B cell (primary cell): ENCODE results near the gene PSTPIP1. TPM values are rescaled to one million over a fixed set of nuclear protein-coding genes. Genes with fewer than 3 reads are reported as not detected.

Experiments
- ATAC-seq: fragments of 200-7000 bp; cut with Tn5 transposase; one replicate; pipeline ENCODE4 v1.10.0; 2021; ENCODE audit warnings: low read depth, mild to moderate bottlenecking, moderate number of reproducible peaks, moderate library complexity
- CTCF ChIA-PET: fragments of 350-600 bp; sonication (Branson Sonifier 250); formaldehyde crosslinking; loops from one replicate; lab custom pipeline; 2021; ENCODE audit warnings: antibody characterized with exemption, inconsistent platforms; lab: Charles Lee
- POLR2A ChIA-PET: fragments of 350-600 bp; sonication (Branson Sonifier 250); formaldehyde crosslinking; loops from one replicate; lab custom pipeline; 2021; ENCODE audit warnings: antibody characterized with exemption; lab: Charles Lee
- DNase-seq: peaks from one replicate; pipeline ENCODE4 v3.0.0; 2013
- H2AFZ ChIP-seq: 2 replicates; pipeline ENCODE4 v1.6.1; 2012; ENCODE audit warnings: mild to moderate bottlenecking, low read depth, low read length; ENCODE audit not compliant: insufficient read depth, poor library complexity, severe bottlenecking
- H3K27ac ChIP-seq, 2 donors: 1 replicate in 1 of 2; 2 replicates in 1 of 2; pipeline ENCODE4 v1.5.1; 2012 to 2013; ENCODE audit warnings: low read length in 2 of 2, mild to moderate bottlenecking in 2 of 2, moderate library complexity in 1 of 2
- H3K27me3 ChIP-seq, 4 experiments: fragments of 200-600 bp in 1 of 4; sonication (generic) in 1 of 4; replicated peaks in 1 of 4; 1 replicate in 2 of 4; 2 replicates in 2 of 4; pipeline versions ENCODE4 v1.6.1 to v1.7.0; 2013 to 2016; ENCODE audit warnings: low read length in 3 of 4, mild to moderate bottlenecking in 2 of 4, mixed read lengths in 1 of 4, moderate library complexity in 1 of 4; ENCODE audit not compliant: insufficient read depth in 4 of 4, control insufficient read depth in 3 of 4; ENCODE audit errors: control extremely low read depth in 1 of 4
- H3K36me3 ChIP-seq, 2 experiments: replicated peaks in 1 of 2; 1 replicate in 1 of 2; 2 replicates in 1 of 2; pipeline versions ENCODE4 v1.6.1 to v1.7.1; 2013; ENCODE audit warnings: low read length in 1 of 2; ENCODE audit not compliant: insufficient read depth in 2 of 2, control insufficient read depth in 1 of 2; ENCODE audit errors: control extremely low read depth in 1 of 2, extremely low read depth in 1 of 2
- H3K4me1 ChIP-seq, 2 donors: fragments of 200-600 bp in 1 of 2; sonication (generic) in 1 of 2; 1 replicate in 1 of 2; 2 replicates in 1 of 2; pipeline versions ENCODE4 v1.5.1 to v1.6.1; 2013 to 2017; ENCODE audit warnings: low read length in 2 of 2; ENCODE audit not compliant: control insufficient read depth in 2 of 2, insufficient read depth in 2 of 2
- H3K4me2 ChIP-seq: replicated peaks from 2 replicates; pipeline ENCODE3; 2012; ENCODE audit warnings: mild to moderate bottlenecking, low read depth, low read length; ENCODE audit not compliant: poor library complexity, severe bottlenecking
- H3K4me3 ChIP-seq, 5 experiments: fragments of 200-600 bp in 1 of 5; sonication (generic) in 1 of 5; 1 replicate in 3 of 5; 2 replicates in 2 of 5; pipeline versions ENCODE4 v1.5.1 to v1.7.0; 2011 to 2016; ENCODE audit warnings: low read length in 4 of 5, mild to moderate bottlenecking in 4 of 5, low read depth in 2 of 5, control low read depth in 1 of 5, moderate library complexity in 1 of 5; ENCODE audit not compliant: insufficient read depth in 1 of 5; ENCODE audit errors: control extremely low read depth in 1 of 5, extremely low read depth in 1 of 5
- H3K79me2 ChIP-seq: fragments of 200-600 bp; sonication (generic); one replicate; pipeline ENCODE4 v1.6.0; 2016; ENCODE audit warnings: low read length; ENCODE audit not compliant: control insufficient read depth, insufficient read depth
- H3K9ac ChIP-seq: fragments of 200-600 bp; sonication (generic); 2 replicates; pipeline ENCODE4 v1.6.1; 2017; ENCODE audit warnings: mild to moderate bottlenecking, low read length, moderate library complexity
- H3K9me3 ChIP-seq, 3 donors: one replicate each; pipeline versions ENCODE4 v1.6.1 to v1.7.1; 2013; ENCODE audit warnings: low read length in 2 of 3; ENCODE audit not compliant: control insufficient read depth in 2 of 3, insufficient read depth in 1 of 3; ENCODE audit errors: control extremely low read depth in 1 of 3
- H4K20me1 ChIP-seq: 2 replicates; pipeline ENCODE4 v1.6.0; 2012; ENCODE audit warnings: mild to moderate bottlenecking, low read length; ENCODE audit not compliant: insufficient read depth, control insufficient read depth, poor library complexity, severe bottlenecking
- H3K27ac Mint-ChIP-seq: one replicate; pipeline ENCODE4 v1.8.0; 2021; ENCODE audit warnings: mixed read lengths
- H3K27me3 Mint-ChIP-seq: one replicate; pipeline ENCODE4 v1.8.0; 2021; ENCODE audit warnings: mixed read lengths
- H3K4me1 Mint-ChIP-seq: one replicate; pipeline ENCODE4 v1.8.0; 2021; ENCODE audit warnings: mixed read lengths
- H3K4me3 Mint-ChIP-seq: one replicate; pipeline ENCODE4 v1.8.0; 2021; ENCODE audit warnings: mixed read lengths
- H3K9me3 Mint-ChIP-seq: one replicate; pipeline ENCODE4 v1.8.0; 2022; ENCODE audit warnings: mixed read lengths; ENCODE audit not compliant: insufficient read depth
- CTCF ChIP-seq: fragments of 200-600 bp; IDR thresholded peaks from one replicate; pipeline ENCODE4 v1.8.0; 2022; ENCODE audit warnings: antibody characterized with exemption, mild to moderate bottlenecking
- EZH2 ChIP-seq: IDR thresholded peaks from 2 replicates; pipeline ENCODE4 v1.6.1; 2012; ENCODE audit warnings: borderline replicate concordance, low read depth, mild to moderate bottlenecking, moderate library complexity, low read length; ENCODE audit not compliant: insufficient read depth, poor library complexity, severe bottlenecking
- WGBS: methylation state at CpG from one replicate; pipeline ENCODE4 v1.1.5; 2013; ENCODE audit warnings: missing lambda C conversion rate; ENCODE audit not compliant: insufficient coverage; 5-methylcytosine and 5-hydroxymethylcytosine counted together
- intact Hi-C: fragments of 100-400 bp; cut with micrococcal nuclease; formaldehyde crosslinking; loops from one replicate; pipeline ENCODE4 v1.10.0; 2022
- polyA plus RNA-seq: library from polyadenylated mRNA; depleted of rRNA; stranded (reverse); fragments of >200 nt; gene quantifications from 2 replicates; pipeline ENCODE4 v1.2.3, GENCODE V29; 2012
- total RNA-seq, 2 donors: library from RNA; stranded (reverse); fragments of 120-200 nt in 1 of 2; gene quantifications; 1 replicate in 1 of 2; 2 replicates in 1 of 2; pipeline versions ENCODE4 v1.2.3 to v1.2.4, GENCODE V29; 2013 to 2022

PSTPIP1 gene
- total and polyA plus RNA-seq, 2 donors (not counting 1 experiment from before 2014, with no cell fraction given) = 69.0 to 79.3 TPM

GRCh38 chr15:77017091-77017660, 22.2 kb downstream of the PSTPIP1 start:
- Mint-ChIP-seq H3K27ac (no peak overlapping the region), H3K27me3 (no peaks in the 10 kb centered on the region), H3K4me1 (peaks cover 48% of the 10 kb centered on the region), H3K9me3 (no peaks in the 10 kb centered on the region), H3K4me3 (no peak overlapping the region)
- H2AFZ ChIP-seq = no peak overlapping the region
- H3K9ac ChIP-seq = no peak overlapping the region
- H3K4me3 ChIP-seq = no peak overlapping the region
- peaks cover 0 to 32% of the 10 kb centered on the region in 2 experiments for H3K36me3 ChIP-seq
- DNase-seq (no peak), ATAC-seq (no peak)
- POLR2A ChIA-PET = interaction anchor here (0.6 kb wide), 1 partner anchor 35 kb away, joined by 4 read pairs; no protein-coding TSS in a partner anchor
- peaks cover 40 to 80% of the 10 kb centered on the region in 2 donors for H3K4me1 ChIP-seq
- TF ChIP-seq CTCF (no peak), EZH2 (no peak)
- 100% methylated on average over 2 of the region's 7 CpGs for WGBS
- H3K9me3 ChIP-seq = no peaks in the 10 kb centered on the region
- peaks cover 73% of the 10 kb centered on the region for H4K20me1 ChIP-seq
- no peak overlapping the region for H3K4me2 ChIP-seq
- intact Hi-C loops = no loop called here
- H3K79me2 ChIP-seq = peaks cover 54% of the 10 kb centered on the region
- no peak overlapping the region for H3K27ac ChIP-seq
- no peaks in the 10 kb centered on the region for H3K27me3 ChIP-seq
- CTCF ChIA-PET = interaction anchor here (0.9 to 1.8 kb wide), 5 partner anchors 8 to 526 kb away, joined by 3 to 8 read pairs (median 3); no protein-coding TSS in a partner anchor
